Stimulated activated CD8-positive, alpha-beta memory T cell treated with anti-CD3 and anti-CD28 coated beads, Interleukin-15, amount 100 ng/mL, for 4 hours (primary cell): ENCODE results near the gene BBS12.

Experiments
- DNase-seq, 2 donors: peaks; one replicate each; pipeline ENCODE4 v3.0.0-alpha.2; 2020; ENCODE audit warnings: low read depth in 2 of 2

The BBS12 gene

DNA sequence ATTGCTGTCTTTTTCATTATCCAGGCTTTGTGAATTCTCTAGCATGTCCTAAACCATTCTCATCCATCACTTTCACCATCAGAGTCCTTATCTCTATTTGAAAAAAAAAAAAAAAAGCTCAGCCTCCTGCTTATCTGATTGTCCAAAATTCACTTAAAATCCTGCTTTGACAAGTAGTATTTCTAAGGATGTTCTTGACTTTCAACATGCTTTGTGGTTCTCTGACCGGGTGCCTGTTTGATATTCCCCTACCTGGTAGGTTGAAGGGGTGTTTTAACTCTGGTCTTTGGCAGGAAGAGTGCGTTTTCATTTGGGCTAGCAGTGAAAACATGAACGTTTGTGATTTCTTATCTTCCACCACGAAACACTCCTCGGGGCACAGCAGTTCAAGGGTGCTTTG is 17.3 kb upstream of the BBS12 start:
- no peak for DNase-seq

GRCh38 chr4:122716825-122717448 is 15.6 kb upstream of the BBS12 start:
- peak in 1 of 2 donors; percentile 50 for DNase-seq

GRCh38 chr4:122718281-122718680 is 14.2 kb upstream of the BBS12 start:
- DNase-seq: no peak

- DNase-seq: no peak
These were observed 10.2 kb upstream of the BBS12 start for GRCh38 chr4:122722256-122722655.

DNA sequence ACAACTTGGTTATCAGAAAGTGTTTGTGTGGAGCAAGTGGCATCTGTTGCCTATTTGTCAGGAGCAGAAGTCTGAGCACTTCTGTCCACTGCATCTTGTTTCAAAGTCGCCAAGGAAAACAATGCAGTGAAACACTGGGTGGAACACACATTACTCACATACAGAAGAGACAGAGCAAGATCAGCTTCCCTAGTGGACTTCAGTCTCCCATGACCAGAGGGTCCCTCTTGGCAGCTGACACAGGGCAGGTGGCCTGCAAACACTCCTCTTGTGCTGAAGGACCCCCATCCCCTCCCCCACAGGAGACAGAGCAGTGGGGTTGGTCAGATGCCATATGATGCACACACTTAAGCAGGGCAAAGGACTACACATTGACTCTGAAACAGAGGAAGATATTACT is 3.6 kb upstream of the BBS12 start:
- no peak for DNase-seq

GRCh38 chr4:122731676-122732075 is 828 bp upstream of the BBS12 start:
- no peak for DNase-seq

DNA sequence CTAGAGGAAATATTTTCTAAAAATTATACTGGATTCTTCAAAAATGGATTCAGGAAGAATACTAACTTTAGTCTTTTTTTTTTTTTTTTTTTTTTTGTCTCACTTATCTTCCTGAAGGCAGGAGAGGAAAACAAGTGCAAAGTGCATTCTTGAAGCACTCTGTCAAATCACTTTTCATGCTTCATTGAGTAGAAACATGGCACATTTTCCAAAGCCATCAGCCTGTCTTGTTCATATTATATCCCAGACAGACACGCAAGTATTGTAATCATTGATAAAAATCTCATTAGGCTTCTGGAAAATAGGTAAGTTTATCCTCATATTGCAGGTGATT is 1.2 kb downstream of the BBS12 start:
- no peak for DNase-seq

GRCh38 chr4:122739174-122739573 is 6.7 kb downstream of the BBS12 start:
- no peak for DNase-seq

- DNase-seq: no peak
These were observed 10.7 kb downstream of the BBS12 start for GRCh38 chr4:122742933-122743829.

DNA sequence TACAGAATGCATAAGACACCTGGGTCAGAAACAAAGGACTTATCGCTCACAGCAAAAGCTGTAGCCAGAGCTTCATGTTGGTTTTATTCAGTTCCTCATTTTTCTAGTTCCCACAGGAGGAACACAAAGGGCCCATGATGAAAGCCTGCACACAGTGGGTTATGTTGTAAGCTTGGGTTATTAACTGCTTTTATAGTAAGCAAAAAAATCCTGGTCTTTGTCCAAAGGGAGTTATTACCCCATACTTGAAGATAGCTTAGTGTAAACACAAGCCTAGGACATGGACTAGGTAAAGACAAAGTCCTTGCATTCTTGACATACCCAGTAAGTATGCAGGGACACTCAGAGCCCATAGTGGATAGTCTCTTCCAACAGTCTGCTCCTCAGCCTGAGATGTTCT is 11.7 kb downstream of the BBS12 start:
- DNase-seq: no peak

DNA sequence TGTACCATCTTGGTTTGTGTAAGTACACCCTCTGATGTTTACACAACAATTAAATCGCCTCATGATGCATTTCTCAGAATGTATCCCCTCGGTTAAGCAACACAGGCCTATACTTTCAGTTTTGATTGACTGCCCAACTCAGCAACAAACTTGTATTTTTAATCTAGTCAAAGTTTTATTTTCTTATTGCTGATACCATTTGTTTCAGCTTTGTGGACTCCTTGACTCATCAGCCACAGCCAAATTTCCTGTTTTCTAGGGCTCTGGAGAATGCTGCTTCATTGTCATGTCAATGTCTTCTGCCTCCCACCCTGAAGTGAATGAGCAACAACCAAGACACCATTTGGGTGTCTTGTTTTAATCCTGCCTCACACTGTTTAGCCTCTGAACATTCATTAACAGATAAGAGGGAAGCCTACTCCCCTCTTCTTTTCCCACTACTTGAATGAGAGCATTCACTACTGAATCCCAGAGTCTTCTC is 14.0 kb downstream of the BBS12 start:
- DNase-seq: no peak

- no peak for DNase-seq
These were observed 14.6 kb downstream of the BBS12 start for GRCh38 chr4:122747068-122747467.

DNA sequence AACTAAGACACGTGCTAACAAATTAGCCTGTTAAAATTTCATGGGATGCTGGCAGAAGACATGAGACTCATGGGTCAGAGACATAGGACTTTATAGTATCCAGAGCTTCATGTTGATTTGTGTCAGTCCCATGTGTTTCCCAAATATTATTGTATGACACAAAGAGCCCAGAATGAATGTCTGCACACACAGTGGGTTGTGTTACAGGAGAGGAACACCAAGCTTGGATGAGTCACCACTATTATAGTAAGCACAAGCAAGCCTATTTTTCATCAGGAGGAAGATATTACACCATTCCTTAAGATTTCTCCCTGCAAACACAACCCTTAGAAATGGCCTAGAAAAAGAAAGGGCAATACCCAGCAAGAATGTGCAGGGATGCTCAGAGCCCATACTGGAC is 15.4 kb downstream of the BBS12 start:
- no peak for DNase-seq

DNA sequence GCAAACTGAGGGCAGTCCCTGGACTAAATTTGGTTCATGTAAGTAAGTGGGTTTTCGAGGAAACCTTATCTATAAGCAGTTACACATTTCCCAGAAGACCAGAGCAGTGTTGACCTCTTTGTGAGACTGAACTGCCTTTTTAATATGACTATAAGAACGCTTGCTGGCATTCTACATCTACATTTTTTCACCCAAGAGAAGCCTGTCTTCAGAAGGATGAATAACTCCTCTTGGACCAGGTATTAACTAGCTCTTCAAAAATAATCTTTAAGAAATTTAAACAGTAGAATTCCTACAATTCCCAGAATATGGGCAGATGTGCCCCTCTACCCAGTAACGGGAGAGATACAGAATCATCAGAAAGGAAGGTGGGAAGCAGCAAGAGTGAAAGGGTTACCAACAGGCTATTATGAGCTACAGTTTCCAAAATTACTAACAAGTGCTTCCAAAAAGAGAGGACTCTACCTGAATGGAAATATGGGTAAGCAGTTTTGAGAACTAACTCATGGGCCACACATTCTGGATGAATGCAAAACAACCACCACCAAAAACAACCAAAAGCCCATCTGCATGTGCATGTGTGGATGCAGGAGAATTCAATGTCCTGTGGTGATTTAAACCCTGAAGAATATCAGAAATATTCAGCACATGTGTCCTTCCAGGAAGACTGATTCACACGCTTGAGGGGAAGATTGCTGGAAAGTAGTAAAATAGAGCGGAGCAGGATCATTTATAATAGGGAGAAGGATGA is 17.4 kb downstream of the BBS12 start:
- DNase-seq: no peak

GRCh38 chr4:122755675-122756074 is 23.2 kb downstream of the BBS12 start:
- no peak for DNase-seq

- no peak for DNase-seq
These were observed 25.5 kb downstream of the BBS12 start for GRCh38 chr4:122758033-122758432.

GRCh38 chr4:122759639-122760310 is 27.3 kb downstream of the BBS12 start:
- no peak for DNase-seq

GRCh38 chr4:122762520-122762919 is 30.0 kb downstream of the BBS12 start:
- peak in 1 of 2 donors; percentile 2 for DNase-seq

DNA sequence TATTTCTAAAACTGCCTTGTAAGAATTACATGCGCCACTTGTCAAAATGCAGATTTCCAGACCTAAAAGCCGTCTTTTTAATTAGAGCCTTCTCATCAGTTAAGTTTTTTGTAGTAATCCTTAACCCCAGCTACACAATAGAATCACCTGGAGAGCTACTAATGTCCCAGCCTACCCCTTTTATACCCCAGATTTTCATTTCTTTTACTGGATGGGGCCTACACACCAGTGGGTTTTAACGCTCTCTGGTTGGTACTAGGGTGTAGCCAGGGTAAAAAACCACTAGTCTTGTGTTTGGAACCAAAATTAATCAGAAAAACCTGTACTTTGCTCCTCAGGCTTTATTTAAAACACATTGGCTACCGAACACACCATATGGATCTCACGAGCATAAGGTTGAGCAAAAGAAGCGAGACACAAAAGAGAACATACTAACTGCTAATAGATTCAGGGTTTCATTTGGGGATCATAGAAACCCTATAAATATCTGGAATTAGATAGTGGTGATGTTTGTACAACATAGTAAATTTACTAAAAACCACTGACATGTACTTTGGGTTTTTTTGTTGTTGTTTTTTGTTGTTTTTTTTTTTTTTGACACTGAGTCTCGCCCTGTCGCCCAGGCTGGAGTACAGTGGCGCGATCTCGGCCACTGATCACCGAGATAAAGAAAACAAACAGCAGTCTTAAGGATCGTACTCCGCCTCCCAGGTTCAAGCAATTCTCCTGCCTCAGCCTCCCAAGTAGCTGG is 30.6 kb downstream of the BBS12 start:
- no peak for DNase-seq

DNA sequence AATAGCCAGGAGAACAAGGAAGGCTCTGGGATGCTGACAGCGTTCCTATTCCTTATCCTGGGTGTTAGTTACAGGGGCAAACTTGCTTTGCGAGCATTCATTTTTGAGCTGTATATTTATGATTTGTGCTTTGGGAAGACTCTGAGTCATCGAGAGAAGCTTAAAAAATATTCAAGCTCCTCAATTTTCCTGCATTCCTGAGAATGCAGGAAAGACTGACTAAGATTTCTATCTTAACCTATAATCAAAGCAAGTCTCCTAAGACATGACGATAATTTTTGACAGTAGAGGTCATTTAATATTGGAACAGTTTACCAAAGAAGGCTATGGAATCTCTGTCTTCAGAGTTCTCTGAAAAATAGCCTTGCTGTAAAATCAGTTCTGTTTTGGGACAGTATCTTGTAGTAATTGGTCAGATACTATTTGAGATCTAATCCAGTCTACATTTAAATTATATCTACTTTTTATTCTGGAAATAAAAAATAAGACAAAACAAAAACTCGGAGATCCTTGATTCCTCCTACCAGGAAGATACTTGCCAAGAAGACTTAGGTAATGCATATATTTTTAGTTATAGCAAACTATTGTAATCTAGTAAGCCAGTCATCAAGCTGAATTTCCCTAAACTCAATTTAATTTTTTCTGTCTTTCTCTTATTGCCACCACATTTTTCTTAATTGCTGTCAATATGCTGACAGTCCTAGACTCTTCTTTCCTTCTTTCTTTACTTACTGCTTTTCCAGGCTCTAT is 31.7 kb downstream of the BBS12 start:
- DNase-seq: no peak

DNA sequence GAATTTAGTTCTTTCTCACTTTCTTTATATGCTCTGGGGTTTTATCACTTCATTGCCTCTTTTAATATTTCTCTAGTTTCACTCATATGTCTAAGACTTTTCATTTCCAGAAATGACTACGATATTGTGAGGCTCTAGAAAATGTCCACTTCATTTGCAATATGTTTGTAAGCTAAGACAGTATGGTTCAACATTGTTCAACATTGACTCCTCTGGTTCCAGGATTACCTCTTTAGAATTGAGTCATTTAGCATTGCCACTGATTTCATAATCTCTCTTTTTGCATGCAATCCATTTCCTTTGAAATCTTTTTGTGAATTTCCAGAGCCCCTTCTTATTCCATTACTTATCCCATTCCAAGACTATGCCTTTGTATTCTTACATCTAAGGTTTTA is 32.3 kb downstream of the BBS12 start:
- no peak for DNase-seq
